OCI-LY7 (cell line): ENCODE data around the gene NEO1. TPM values are rescaled to one million over a fixed set of nuclear protein-coding genes. Genes with fewer than 3 reads are reported as not detected.

ENCODE experiments used
- BruUV-seq: library from RNA; stranded (reverse); fragments of 400-500 nt; replicated peaks from 2 replicates; lab custom pipeline; 2021; lab: Mats Ljungman, UMichigan
- CTCF ChIA-PET: fragments of 300-600 bp; sonication (Branson Sonifier 250); formaldehyde crosslinking; loops from one replicate; lab custom pipeline; 2022; ENCODE audit warnings: antibody characterized with exemption; ENCODE audit not compliant: unreplicated experiment; lab: Charles Lee
- POLR2A ChIA-PET: fragments of 300-600 bp; sonication (Branson Sonifier 250); formaldehyde crosslinking; loops from one replicate; lab custom pipeline; 2022; ENCODE audit warnings: antibody characterized with exemption; lab: Charles Lee
- DNase-seq: peaks from one replicate; pipeline ENCODE4 v3.0.0-alpha.2; 2015; ENCODE audit warnings: low spot score
- H2AFZ ChIP-seq: fragments of 200-600 bp; sonication (generic), shearing (Covaris generic); 2 replicates; pipeline ENCODE4 v1.6.1; 2014; ENCODE audit warnings: mild to moderate bottlenecking, antibody characterized with exemption, low read length, moderate library complexity
- H3K27ac ChIP-seq: fragments of 200-600 bp; sonication (generic); 2 replicates; pipeline ENCODE4 v1.5.1; 2014; ENCODE audit warnings: mixed run types, low read depth, mild to moderate bottlenecking, moderate library complexity, low read length, inconsistent platforms; ENCODE audit not compliant: poor library complexity, severe bottlenecking
- H3K36me3 ChIP-seq: fragments of 200-600 bp; sonication (generic); 2 replicates; pipeline ENCODE4 v1.6.1; 2014; ENCODE audit warnings: mild to moderate bottlenecking, antibody characterized with exemption, low read length, moderate library complexity, mixed read lengths; ENCODE audit not compliant: insufficient read depth
- H3K4me1 ChIP-seq: fragments of 200-600 bp; sonication (generic); 2 replicates; pipeline ENCODE4 v1.5.1; 2014; ENCODE audit warnings: mild to moderate bottlenecking, low read length; ENCODE audit not compliant: insufficient read depth, poor library complexity, severe bottlenecking
- H3K4me2 ChIP-seq: fragments of 200-600 bp; sonication (generic); 2 replicates; pipeline ENCODE4 v1.6.1; 2014; ENCODE audit warnings: mild to moderate bottlenecking, low read length
- H3K4me3 ChIP-seq: fragments of 200-600 bp; sonication (generic); 2 replicates; pipeline ENCODE4 v1.5.1; 2014; ENCODE audit warnings: mild to moderate bottlenecking, low read depth, low read length; ENCODE audit not compliant: poor library complexity, severe bottlenecking
- H3K79me2 ChIP-seq: fragments of 200-600 bp; sonication (generic); 2 replicates; pipeline ENCODE4 v1.6.1; 2016; ENCODE audit warnings: low read depth, mild to moderate bottlenecking, low read length, moderate library complexity, mixed read lengths; ENCODE audit not compliant: insufficient read depth
- H3K9me2 ChIP-seq: fragments of 200-600 bp; sonication (generic); 2 replicates; pipeline ENCODE4 v1.6.1; 2016; ENCODE audit warnings: mild to moderate bottlenecking, low read length, mixed read lengths; ENCODE audit not compliant: insufficient read depth
- H3K9me3 ChIP-seq: fragments of 200-600 bp; sonication (generic); 2 replicates; pipeline ENCODE4 v1.6.1; 2014; ENCODE audit warnings: mild to moderate bottlenecking, mixed run types, low read length, mixed read lengths
- H4K20me1 ChIP-seq: fragments of 200-600 bp; sonication (generic); 2 replicates; pipeline ENCODE4 v1.6.1; 2014; ENCODE audit warnings: mild to moderate bottlenecking, antibody characterized with exemption, low read length, moderate library complexity, mixed read lengths; ENCODE audit not compliant: insufficient read depth
- CTCF ChIP-seq: fragments of 200-600 bp; sonication (generic); conservative IDR thresholded peaks from 2 replicates; pipeline ENCODE4 v1.5.1; 2014; ENCODE audit warnings: mild to moderate bottlenecking, antibody characterized with exemption, low read length, moderate library complexity, mixed read lengths
- EZH2phosphoT487 ChIP-seq: fragments of 200-600 bp; sonication (generic); IDR thresholded peaks from 2 replicates; pipeline ENCODE4 v1.6.1; 2018; ENCODE audit warnings: low read depth, borderline replicate concordance, mild to moderate bottlenecking, mixed run types, antibody characterized with exemption, low read length, moderate library complexity, mixed read lengths
- intact Hi-C: fragments of 100-400 bp; cut with micrococcal nuclease; formaldehyde crosslinking; loops from one replicate; pipeline ENCODE4 v1.10.0; 2022; ENCODE audit not compliant: unreplicated experiment
- total RNA-seq, 2 experiments: library from RNA; depleted of rRNA in 1 of 2; stranded (reverse); fragments of >200 nt in 1 of 2; shearing (Covaris generic) in 1 of 2; gene quantifications; 2 replicates each; pipeline ENCODE4 v1.2.3, GENCODE V29; 2014 to 2022

NEO1 gene
- total RNA-seq, 2 experiments from 2014 or later = 3.0 TPM

- Histone ChIP-seq H3K79me2 (no peaks in the 10 kb centered on the region), H3K4me3 (no peak overlapping the region), H3K36me3 (no peaks in the 10 kb centered on the region), H3K4me2 (no peak overlapping the region), H3K4me1 (no peaks in the 10 kb centered on the region), H4K20me1 (no peaks in the 10 kb centered on the region), H3K27ac (no peak overlapping the region), H3K9me3 (no peaks in the 10 kb centered on the region), H3K9me2 (no peaks in the 10 kb centered on the region), H2AFZ (no peak overlapping the region)
- BruUV-seq = no TSS peak
- DNase-seq = no peak
- ChIA-PET POLR2A (interaction anchor here (0.6 kb wide), 1 partner anchor 1604 kb away, joined by 3 read pairs; no protein-coding TSS in a partner anchor), CTCF (no interaction called here)
- intact Hi-C loops = no loop called here
- TF ChIP-seq CTCF (no peak), EZH2phosphoT487 (no peak)
Measured at GRCh38 chr15:73303636-73304035, 251.4 kb downstream of the NEO1 start.

GRCh38 chr15:73305331-73306211, 253.3 kb downstream of the NEO1 start:
- DNase-seq = peak; percentile 45
- BruUV-seq = no TSS peak
- H3K9me3 ChIP-seq = no peaks in the 10 kb centered on the region
- no peaks in the 10 kb centered on the region for H3K4me1 ChIP-seq
- ChIA-PET CTCF (no interaction called here), POLR2A (no interaction called here)
- H3K79me2 ChIP-seq = no peaks in the 10 kb centered on the region
- H3K9me2 ChIP-seq = no peaks in the 10 kb centered on the region
- H3K4me2 ChIP-seq = no peak overlapping the region
- no peaks in the 10 kb centered on the region for H4K20me1 ChIP-seq
- H3K36me3 ChIP-seq = no peaks in the 10 kb centered on the region
- H3K27ac ChIP-seq = no peak overlapping the region
- H2AFZ ChIP-seq = no peak overlapping the region
- intact Hi-C loops = loop anchor here (5.0 kb wide), 1 partner anchor 397 kb away; no protein-coding TSS in a partner anchor
- H3K4me3 ChIP-seq = no peak overlapping the region
- TF ChIP-seq EZH2phosphoT487 (no peak), CTCF (peak; percentile 77)

- intact Hi-C loops = loop anchor here (5.0 kb wide), 1 partner anchor 394 kb away; no protein-coding TSS in a partner anchor
- H4K20me1 ChIP-seq = no peaks in the 10 kb centered on the region
- no peaks in the 10 kb centered on the region for H3K4me1 ChIP-seq
- CTCF ChIA-PET = interaction anchor here (0.9 to 1.2 kb wide), 2 partner anchors 328 to 391 kb away, joined by 4 read pairs; no protein-coding TSS in a partner anchor
- POLR2A ChIA-PET = no interaction called here
- no peak overlapping the region for H2AFZ ChIP-seq
- no peaks in the 10 kb centered on the region for H3K79me2 ChIP-seq
- H3K9me3 ChIP-seq = no peaks in the 10 kb centered on the region
- H3K4me2 ChIP-seq = no peak overlapping the region
- no TSS peak for BruUV-seq
- TF ChIP-seq EZH2phosphoT487 (no peak), CTCF (no peak)
- H3K9me2 ChIP-seq = no peaks in the 10 kb centered on the region
- H3K27ac ChIP-seq = no peak overlapping the region
- H3K36me3 ChIP-seq = no peaks in the 10 kb centered on the region
- DNase-seq = no peak
- H3K4me3 ChIP-seq = no peak overlapping the region
Measured at GRCh38 chr15:73308305-73308704, 256.0 kb downstream of the NEO1 start.
